HL-60 (cell line): ENCODE data around the gene WDR19.

Experiments used
- POLR2AphosphoS5 ChIP-seq: IDR thresholded peaks from 2 replicates; pipeline ENCODE4 v1.6.1; 2012; ENCODE audit warnings: low read depth
- TF ChIP-seq, protein P1 (sequence below): IDR thresholded peaks from one replicate; pipeline ENCODE4 v1.5.1; 2011; ENCODE audit warnings: low read length, control low read depth, inconsistent platforms; ENCODE audit not compliant: insufficient read depth

DNA sequence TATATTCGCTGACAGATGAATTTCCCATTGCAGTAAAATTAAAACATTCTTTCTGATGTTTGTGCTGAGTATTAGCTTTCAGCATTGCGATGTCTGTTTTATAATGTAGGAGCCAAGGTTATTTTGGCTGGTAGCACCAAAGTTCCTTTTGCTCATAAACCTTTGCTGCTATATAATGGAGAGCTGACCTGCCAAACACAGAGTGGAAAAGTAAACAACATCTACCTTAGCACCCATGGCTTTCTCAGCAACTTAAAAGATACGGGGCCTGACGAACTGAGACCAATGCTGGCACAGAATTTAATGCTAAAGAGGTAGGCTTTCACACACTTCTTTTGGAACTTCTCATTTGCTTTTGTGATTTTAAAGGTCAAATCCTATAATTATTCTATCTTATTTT is 46.0 kb downstream of the WDR19 start:
- TF ChIP-seq, protein P1, sequence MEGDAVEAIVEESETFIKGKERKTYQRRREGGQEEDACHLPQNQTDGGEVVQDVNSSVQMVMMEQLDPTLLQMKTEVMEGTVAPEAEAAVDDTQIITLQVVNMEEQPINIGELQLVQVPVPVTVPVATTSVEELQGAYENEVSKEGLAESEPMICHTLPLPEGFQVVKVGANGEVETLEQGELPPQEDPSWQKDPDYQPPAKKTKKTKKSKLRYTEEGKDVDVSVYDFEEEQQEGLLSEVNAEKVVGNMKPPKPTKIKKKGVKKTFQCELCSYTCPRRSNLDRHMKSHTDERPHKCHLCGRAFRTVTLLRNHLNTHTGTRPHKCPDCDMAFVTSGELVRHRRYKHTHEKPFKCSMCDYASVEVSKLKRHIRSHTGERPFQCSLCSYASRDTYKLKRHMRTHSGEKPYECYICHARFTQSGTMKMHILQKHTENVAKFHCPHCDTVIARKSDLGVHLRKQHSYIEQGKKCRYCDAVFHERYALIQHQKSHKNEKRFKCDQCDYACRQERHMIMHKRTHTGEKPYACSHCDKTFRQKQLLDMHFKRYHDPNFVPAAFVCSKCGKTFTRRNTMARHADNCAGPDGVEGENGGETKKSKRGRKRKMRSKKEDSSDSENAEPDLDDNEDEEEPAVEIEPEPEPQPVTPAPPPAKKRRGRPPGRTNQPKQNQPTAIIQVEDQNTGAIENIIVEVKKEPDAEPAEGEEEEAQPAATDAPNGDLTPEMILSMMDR = no peak
- TF ChIP-seq POLR2AphosphoS5 = no peak
